PC-9 (cell line): ENCODE results near the gene CTCF.

ENCODE experiments used
- EZH2 ChIP-seq: fragments of 200-600 bp; sonication (generic); IDR thresholded peaks from 2 replicates; pipeline ENCODE4 v1.8.0; 2017; ENCODE audit warnings: antibody characterized with exemption, low read depth
- TF ChIP-seq, protein P1 (sequence below): fragments of 200-600 bp; sonication (generic); conservative IDR thresholded peaks from 2 replicates; pipeline ENCODE4 v1.6.1; 2017; ENCODE audit warnings: mixed run types, antibody characterized with exemption, mild to moderate bottlenecking, moderate library complexity

DNA sequence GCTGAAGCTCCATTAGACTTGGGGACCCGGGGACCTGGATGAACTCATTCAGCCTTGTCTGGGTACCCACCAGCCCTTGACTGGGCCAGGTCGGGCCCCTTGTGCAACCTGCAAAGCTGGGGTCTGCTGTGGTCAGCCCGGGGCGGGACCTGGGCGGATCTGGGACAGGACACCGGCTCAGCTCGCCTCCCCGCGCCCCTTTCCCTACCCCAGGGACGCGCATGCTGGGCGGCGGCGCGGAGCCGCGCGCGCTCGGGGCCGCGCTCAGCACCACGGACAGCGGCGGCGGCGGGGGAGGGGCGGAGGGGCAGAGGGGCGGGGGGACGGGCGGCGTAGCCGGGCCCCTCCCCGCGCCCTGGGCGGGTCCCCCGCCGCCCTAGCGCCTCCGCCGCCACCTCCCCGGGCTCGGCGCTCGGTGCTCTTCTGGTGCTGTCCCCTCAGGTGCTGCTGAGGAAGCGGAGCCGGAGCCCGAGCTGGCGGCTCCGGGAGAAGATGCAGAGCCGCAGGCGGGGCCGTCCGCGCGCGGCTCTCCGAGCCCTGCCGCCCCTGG lies 90.3 kb downstream of the CTCF start:
- TF ChIP-seq, protein P1, sequence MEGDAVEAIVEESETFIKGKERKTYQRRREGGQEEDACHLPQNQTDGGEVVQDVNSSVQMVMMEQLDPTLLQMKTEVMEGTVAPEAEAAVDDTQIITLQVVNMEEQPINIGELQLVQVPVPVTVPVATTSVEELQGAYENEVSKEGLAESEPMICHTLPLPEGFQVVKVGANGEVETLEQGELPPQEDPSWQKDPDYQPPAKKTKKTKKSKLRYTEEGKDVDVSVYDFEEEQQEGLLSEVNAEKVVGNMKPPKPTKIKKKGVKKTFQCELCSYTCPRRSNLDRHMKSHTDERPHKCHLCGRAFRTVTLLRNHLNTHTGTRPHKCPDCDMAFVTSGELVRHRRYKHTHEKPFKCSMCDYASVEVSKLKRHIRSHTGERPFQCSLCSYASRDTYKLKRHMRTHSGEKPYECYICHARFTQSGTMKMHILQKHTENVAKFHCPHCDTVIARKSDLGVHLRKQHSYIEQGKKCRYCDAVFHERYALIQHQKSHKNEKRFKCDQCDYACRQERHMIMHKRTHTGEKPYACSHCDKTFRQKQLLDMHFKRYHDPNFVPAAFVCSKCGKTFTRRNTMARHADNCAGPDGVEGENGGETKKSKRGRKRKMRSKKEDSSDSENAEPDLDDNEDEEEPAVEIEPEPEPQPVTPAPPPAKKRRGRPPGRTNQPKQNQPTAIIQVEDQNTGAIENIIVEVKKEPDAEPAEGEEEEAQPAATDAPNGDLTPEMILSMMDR, result no peak
- TF ChIP-seq EZH2, result no peak
